ENCODE data around the gene C2orf49. TPM values are rescaled to one million over a fixed set of nuclear protein-coding genes. Genes with fewer than 3 reads are reported as not detected.

Gene C2orf49
- total and polyA plus RNA-seq, 10 of the 15 experiments (the other 5 are each of a cell fraction or from before 2014, with no cell fraction given) = 7.2 to 24.2 (median 15.5) TPM

DNA sequence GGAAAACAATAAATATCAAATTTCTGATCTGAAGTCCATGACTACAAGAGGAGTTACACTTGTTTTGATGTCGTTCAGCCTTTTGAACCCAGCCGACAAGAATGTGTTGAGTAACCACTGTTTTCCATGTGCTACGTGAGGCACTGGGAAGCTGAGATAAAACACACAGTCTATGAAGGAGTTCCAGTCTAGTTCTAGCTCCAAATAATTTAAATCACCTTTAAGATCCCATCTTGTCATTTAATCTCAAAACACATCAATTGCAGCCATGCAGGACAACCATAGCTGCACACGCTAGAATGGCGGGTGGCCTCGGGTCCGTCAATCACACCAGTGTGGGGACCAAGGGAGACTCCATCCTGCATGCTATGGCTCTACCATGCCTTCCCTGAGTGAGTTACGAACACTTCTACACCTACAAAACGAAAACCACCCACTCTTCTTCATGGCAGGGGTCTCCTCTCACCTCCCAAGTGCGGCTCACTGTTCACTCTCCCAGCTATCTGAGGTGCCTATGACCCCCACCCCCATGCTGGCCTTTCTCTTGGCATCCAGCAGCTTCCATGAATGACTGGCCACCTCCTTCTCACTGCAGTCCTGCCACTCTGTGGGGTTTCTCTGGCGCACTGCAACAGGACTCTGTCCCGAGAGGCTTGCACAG lies 57.7 kb downstream of the C2orf49 start:
- no TSS peak for BruUV-seq (replicated peaks)
- no peak for DNase-seq (ENCODE audit: low read depth, low spot score)
- 47% methylated on average over 12 of the region's 12 CpGs for WGBS (ENCODE audit: insufficient coverage, insufficient replicate concordance, low lambda C conversion rate, missing lambda C conversion rate)
- in situ Hi-C loops (cut with MboI) (no loop called here), intact Hi-C loops (cut with micrococcal nuclease; ENCODE audit: unreplicated experiment) (no loop called here)
- Histone ChIP-seq H3K4me1 (ENCODE audit: control insufficient read depth, insufficient read depth, low read length) (no peaks in the 10 kb centered on the region), H3K27ac (ENCODE audit: control insufficient read depth, insufficient read depth) (no peak overlapping the region), H2AFZ (ENCODE audit: control insufficient read depth, low read depth, low read length) (no peak overlapping the region), H3K4me3 (no peak overlapping the region), H3K36me3 (ENCODE audit: control insufficient read depth in 2 of 2, insufficient read depth in 2 of 2, low read length in 1 of 2) (no peaks in the 10 kb centered on the region), H3K4me2 (ENCODE audit: control insufficient read depth, insufficient read depth) (no peak overlapping the region), H3K27me3 (replicated peaks in 1 of 2; ENCODE audit: control insufficient read depth in 2 of 2, insufficient read depth in 2 of 2, low read length in 1 of 2) (peaks cover 2 to 14% of the 10 kb centered on the region in 2 experiments), H3K9me3 (replicated peaks; ENCODE audit: control insufficient read depth, insufficient read depth, low read length) (no peaks in the 10 kb centered on the region; the same call in 2 of the 3 replicates), H4K20me1 (ENCODE audit: control insufficient read depth, insufficient read depth) (no peaks in the 10 kb centered on the region), H3K79me2 (ENCODE audit: control insufficient read depth, insufficient read depth, low read length) (no peaks in the 10 kb centered on the region), H3K9ac (ENCODE audit: control insufficient read depth, insufficient read depth, low read length) (no peak overlapping the region)
- FAIRE-seq = no peak
- ChIA-PET POLR2A (no interaction called here), CTCF (interaction anchor here (0.7 kb wide), 1 partner anchor 46 kb away, joined by 3 read pairs; no protein-coding TSS in a partner anchor), RAD21 (ENCODE audit: unreplicated experiment) (no interaction called here), SMC1A (ENCODE audit: uncharacterized antibody, unreplicated experiment) (interaction anchor here (0.7 kb wide), 1 partner anchor 326 kb away, joined by 3 read pairs; no protein-coding TSS in a partner anchor)
- no peak for ATAC-seq
- TF ChIP-seq MEF2A (IDR thresholded peaks at IDR 0.05; ENCODE audit: insufficient read depth, low read depth, low read length) (no peak), KLF5 (IDR thresholded peaks at IDR 0.05; ENCODE audit: partially characterized antibody) (no peak), ZNF207 (IDR thresholded peaks at IDR 0.05; ENCODE audit: borderline replicate concordance) (no peak), TCF7 (IDR thresholded peaks at IDR 0.05; ENCODE audit: borderline replicate concordance) (no peak), CBX5 (IDR thresholded peaks at IDR 0.05; ENCODE audit: low read depth) (no peak), POLR2AphosphoS5 (IDR thresholded peaks at IDR 0.05; ENCODE audit: low read length) (no peak), ATF3 (IDR thresholded peaks at IDR 0.05; ENCODE audit: borderline replicate concordance, extremely low read depth, low read depth, low read length) (no peak), SMAD5 (IDR thresholded peaks at IDR 0.05; ENCODE audit: low read depth) (no peak), RCOR1 (conservative IDR thresholded peaks at IDR 0.05; ENCODE audit: low read depth, low read length) (no peak)
- TF ChIP-seq, protein P1, sequence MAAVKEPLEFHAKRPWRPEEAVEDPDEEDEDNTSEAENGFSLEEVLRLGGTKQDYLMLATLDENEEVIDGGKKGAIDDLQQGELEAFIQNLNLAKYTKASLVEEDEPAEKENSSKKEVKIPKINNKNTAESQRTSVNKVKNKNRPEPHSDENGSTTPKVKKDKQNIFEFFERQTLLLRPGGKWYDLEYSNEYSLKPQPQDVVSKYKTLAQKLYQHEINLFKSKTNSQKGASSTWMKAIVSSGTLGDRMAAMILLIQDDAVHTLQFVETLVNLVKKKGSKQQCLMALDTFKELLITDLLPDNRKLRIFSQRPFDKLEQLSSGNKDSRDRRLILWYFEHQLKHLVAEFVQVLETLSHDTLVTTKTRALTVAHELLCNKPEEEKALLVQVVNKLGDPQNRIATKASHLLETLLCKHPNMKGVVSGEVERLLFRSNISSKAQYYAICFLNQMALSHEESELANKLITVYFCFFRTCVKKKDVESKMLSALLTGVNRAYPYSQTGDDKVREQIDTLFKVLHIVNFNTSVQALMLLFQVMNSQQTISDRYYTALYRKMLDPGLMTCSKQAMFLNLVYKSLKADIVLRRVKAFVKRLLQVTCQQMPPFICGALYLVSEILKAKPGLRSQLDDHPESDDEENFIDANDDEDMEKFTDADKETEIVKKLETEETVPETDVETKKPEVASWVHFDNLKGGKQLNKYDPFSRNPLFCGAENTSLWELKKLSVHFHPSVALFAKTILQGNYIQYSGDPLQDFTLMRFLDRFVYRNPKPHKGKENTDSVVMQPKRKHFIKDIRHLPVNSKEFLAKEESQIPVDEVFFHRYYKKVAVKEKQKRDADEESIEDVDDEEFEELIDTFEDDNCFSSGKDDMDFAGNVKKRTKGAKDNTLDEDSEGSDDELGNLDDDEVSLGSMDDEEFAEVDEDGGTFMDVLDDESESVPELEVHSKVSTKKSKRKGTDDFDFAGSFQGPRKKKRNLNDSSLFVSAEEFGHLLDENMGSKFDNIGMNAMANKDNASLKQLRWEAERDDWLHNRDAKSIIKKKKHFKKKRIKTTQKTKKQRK (IDR thresholded peaks at IDR 0.05; ENCODE audit: low read depth, low read length) = no peak
- TF ChIP-seq, protein P2, sequence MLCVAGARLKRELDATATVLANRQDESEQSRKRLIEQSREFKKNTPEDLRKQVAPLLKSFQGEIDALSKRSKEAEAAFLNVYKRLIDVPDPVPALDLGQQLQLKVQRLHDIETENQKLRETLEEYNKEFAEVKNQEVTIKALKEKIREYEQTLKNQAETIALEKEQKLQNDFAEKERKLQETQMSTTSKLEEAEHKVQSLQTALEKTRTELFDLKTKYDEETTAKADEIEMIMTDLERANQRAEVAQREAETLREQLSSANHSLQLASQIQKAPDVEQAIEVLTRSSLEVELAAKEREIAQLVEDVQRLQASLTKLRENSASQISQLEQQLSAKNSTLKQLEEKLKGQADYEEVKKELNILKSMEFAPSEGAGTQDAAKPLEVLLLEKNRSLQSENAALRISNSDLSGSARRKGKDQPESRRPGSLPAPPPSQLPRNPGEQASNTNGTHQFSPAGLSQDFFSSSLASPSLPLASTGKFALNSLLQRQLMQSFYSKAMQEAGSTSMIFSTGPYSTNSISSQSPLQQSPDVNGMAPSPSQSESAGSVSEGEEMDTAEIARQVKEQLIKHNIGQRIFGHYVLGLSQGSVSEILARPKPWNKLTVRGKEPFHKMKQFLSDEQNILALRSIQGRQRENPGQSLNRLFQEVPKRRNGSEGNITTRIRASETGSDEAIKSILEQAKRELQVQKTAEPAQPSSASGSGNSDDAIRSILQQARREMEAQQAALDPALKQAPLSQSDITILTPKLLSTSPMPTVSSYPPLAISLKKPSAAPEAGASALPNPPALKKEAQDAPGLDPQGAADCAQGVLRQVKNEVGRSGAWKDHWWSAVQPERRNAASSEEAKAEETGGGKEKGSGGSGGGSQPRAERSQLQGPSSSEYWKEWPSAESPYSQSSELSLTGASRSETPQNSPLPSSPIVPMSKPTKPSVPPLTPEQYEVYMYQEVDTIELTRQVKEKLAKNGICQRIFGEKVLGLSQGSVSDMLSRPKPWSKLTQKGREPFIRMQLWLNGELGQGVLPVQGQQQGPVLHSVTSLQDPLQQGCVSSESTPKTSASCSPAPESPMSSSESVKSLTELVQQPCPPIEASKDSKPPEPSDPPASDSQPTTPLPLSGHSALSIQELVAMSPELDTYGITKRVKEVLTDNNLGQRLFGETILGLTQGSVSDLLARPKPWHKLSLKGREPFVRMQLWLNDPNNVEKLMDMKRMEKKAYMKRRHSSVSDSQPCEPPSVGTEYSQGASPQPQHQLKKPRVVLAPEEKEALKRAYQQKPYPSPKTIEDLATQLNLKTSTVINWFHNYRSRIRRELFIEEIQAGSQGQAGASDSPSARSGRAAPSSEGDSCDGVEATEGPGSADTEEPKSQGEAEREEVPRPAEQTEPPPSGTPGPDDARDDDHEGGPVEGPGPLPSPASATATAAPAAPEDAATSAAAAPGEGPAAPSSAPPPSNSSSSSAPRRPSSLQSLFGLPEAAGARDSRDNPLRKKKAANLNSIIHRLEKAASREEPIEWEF (IDR thresholded peaks at IDR 0.05; ENCODE audit: insufficient replicate concordance, low read depth, low read length) = no peak

Measured in GM12878 (cell line).